HG03139 (cell line): ENCODE measurements around the gene TFR2.

ENCODE experiments used
- ATAC-seq: cut with Tn5 transposase; IDR thresholded peaks from one replicate; pipeline ENCODE4 v1.9.1; 2021; ENCODE audit not compliant: unreplicated experiment

Gene TFR2

GRCh38 chr7:100573691-100574361 is 67.5 kb downstream of the TFR2 start, which contains the start of gene SAP25:
TSS of gene SAP25 (minus strand) at chr7:100573900. CDS start at chr7:100573742, 158 bp downstream.
- ATAC-seq = no peak

DNA sequence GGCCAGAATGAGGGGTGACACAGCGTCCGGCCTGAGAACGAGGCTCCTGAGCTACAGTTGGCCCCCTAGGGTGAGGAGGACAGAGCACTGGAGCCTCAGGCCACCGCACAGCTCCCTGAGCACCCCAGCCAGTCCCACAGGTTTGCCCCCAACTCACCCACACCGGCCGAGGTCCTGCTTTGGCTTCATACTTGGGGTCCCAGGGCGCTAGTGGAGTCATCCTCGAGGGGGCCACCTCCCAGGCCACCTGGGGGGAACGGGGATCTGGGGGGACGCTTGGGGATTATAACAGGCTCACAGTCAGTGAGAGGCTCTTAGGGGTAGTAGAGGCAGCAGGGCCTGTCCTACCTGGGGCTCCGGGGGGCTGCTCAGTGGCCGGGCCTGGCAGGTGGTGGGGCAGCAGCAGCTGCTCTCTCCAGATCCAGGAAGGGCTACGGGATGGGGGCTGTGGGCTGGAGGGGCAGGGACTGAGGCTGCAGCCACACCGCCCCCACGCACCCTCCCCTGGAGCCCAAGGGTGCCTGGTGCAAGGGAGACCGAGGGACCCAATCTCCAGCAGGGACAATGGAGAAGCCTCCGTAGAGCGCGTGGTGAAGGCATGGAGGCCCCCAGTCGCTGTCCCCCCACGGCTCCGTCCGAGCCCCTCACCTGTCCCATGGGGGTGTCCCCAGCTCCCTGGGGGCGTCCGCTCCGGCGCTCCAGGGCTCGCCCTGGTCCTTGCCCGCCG is 68.2 kb downstream of the TFR2 start:
- no peak for ATAC-seq

DNA sequence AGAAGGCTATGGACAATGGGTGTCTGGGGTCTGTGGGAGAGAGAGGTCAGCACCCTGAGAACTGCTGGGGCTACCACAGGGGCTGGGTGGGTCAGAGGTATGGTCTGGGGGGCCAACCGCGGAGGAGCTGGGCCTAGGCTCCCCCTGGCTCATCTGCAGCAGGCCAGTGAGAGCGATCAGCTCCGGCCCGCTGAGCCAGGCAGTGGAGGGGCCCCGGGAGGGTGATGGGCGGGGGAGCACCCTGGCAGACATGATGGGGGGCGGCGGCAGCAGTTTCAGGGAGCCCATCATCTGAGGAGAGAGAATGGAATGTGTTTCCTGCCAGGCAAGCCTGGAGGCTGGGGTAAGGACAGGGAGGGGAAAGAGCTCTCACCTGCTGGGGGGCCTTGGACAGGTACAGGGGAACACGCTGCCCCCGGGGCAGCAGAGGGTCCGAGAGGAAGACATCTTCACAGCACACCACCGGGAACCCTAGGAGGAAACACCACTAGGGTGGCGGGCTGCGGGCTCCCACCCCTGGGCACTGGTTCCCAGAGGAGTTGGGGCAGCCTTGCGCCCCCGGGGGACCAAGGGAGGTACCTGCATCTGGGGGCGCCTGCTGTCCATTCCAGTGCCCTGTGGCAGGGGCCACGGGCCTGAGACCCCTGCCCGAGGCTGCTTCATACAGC is 68.9 kb downstream of the TFR2 start:
- no peak for ATAC-seq

DNA sequence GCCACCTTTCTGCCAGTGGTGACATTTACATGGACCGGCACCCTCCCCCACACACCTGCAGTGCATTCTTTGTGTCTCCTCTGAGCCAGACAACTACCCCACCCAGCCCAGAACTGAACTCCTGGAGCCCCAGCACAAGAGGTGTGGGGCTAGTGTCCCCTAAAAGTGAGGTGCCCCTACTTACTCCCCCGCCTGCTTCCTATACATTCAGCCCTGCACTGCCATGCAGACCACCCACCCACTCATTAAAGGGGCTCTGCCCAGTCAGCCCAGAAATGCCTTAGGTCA is 69.6 kb downstream of the TFR2 start:
- no peak for ATAC-seq

GRCh38 chr7:100570954-100571828 is 70.2 kb downstream of the TFR2 start:
- ATAC-seq = no peak
